ENCODE data around the gene HOXB2.

Gene HOXB2

DNA sequence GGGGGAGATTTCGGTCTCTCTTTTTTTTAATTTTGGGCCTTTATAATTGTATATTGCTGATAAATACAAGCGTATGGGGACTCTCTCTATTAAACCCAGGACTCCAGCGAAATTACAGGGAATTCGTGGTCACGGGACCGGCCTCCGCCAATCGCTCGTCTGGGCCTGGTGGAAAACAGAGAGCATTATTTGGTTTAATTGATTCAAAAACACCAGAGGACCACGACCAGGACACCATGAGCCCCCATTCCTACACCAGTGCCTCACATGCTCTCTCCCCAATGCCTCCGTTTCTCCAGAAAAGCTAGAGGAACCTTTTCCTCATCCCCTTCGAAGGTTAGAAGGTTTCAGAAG lies at the start of gene HOXB2:
Gene HOXB2, minus strand, starts transcription at position 88 of the 354 bp plus-strand sequence. CDS start 198 bp downstream, outside the sequence.
- in situ Hi-C loops (cut with MboI; ENCODE audit: low sequenced_read_pairs): no loop called here

DNA sequence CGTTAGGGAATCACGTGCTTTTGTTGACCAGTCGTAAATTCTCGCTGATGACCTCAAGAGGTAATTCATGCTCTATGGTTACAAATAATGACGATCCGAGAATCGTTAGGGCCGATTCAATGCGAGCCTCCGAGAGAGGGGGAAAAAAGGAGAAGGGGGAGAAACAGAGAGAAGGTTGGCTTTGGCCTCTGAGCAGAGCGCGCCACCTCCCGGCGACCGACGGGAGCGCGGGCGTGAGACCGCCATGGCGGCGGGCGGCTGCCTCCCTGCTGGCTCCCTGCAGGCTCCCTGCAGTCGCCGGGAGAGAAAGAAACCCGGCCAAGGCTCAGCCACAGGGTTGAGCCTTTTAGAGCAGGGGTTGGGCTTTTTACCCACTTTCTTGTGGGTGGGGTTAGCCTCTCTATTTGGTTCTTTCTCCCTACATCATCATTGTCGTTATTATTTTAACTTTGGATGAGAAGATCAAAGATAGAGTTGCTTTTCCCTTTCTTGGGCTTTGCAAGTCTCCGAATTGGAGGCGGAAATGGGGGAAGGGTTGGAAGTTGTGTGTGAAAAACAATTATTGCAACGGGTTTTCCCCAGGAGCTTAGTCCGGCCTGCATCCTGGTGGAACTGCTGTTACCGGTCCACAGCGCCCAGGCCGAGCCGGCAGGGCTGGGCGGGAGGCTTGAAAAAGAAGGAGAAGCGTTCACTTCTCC lies 49.1 kb upstream of the HOXB2 start:
- in situ Hi-C loops (cut with MboI; ENCODE audit: low sequenced_read_pairs): loop anchor here (10.0 kb wide), 1 partner anchor 259 kb away; no protein-coding TSS in a partner anchor

DNA sequence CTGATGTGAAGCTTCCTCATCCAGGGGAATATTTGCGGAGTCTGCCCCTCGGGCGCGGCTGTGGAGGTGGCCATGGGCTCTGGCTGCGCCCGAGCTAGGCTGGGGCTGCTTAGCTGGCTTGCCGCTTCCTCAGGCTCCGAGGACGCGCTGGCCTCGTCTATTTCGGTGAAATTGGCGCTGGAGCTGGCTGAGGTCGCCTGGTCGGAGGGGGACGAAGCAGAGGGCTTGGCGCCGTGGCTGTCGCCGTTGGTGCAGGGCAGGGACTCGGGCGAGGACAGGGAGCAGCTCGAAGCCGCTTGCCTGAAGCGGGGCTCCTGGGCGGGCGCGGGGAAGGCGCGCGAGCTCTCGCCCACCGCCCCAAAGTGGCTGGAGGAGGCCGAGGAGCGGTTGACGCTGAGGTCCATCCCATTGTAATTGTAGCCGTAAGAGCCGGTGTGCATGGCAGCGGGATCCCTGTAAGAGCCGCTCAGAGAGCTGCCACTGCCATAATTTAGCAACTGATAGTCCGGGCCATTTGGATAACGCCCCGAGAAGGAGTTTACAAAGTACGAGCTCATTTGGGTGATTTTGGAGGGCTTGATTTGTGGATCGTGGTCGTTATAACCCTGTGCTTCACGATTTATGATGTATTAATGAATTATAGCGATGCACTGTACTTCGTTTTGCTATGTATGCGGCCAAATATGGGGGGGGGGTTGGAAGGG lies 48.4 kb upstream of the HOXB2 start, which contains the start of gene HOXB5:
Gene HOXB5, minus strand, starts transcription at position 654 of the 704 bp plus-strand sequence. Its CDS starts 97 bp downstream, at position 557.
- in situ Hi-C loops (cut with MboI; ENCODE audit: low sequenced_read_pairs): loop anchor here (10.0 kb wide), 1 partner anchor 258 kb away; no protein-coding TSS in a partner anchor

DNA sequence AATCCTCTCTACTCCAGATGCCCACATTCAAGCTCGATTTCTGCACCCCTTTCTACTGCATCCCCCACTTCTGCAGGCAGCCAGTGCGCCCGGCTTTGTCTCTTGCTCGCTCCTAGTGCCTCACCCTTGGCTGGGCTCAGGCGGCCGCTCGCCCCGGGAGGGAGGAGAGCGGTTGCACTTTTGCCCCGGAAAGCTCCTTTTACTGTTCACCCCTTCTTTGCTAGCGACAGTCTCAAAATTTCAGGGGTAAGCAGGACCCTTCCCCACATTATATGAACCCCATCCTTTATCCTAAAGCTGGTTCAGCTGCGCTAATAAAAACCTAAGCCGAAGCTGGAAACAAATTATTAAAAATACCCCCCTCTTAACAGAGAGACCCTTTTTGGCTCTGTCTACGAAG lies 47.7 kb upstream of the HOXB2 start:
- in situ Hi-C loops (cut with MboI; ENCODE audit: low sequenced_read_pairs): loop anchor here (10.0 kb wide), 1 partner anchor 258 kb away; no protein-coding TSS in a partner anchor

DNA sequence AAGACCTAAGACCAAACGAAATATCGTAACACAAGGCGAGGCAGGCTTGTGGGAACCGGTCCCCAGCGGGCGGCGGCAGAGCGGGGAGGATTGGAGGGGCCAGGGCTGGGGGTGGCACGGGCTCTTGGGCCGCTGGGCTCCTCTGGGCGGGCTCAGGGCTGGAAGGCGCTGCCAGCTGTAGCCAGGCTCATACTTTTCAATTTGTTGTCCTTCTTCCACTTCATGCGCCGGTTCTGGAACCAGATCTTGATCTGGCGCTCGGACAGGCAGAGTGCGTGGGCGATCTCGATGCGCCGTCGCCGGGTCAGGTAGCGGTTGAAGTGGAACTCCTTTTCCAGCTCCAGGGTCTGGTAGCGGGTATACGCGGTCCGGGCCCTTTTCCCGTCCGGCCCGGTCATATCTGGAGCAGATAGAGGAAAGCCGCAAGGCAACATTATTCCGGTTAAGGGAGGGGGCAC lies 47.2 kb upstream of the HOXB2 start:
- in situ Hi-C loops (cut with MboI; ENCODE audit: low sequenced_read_pairs): loop anchor here (10.0 kb wide), 1 partner anchor 257 kb away; no protein-coding TSS in a partner anchor

DNA sequence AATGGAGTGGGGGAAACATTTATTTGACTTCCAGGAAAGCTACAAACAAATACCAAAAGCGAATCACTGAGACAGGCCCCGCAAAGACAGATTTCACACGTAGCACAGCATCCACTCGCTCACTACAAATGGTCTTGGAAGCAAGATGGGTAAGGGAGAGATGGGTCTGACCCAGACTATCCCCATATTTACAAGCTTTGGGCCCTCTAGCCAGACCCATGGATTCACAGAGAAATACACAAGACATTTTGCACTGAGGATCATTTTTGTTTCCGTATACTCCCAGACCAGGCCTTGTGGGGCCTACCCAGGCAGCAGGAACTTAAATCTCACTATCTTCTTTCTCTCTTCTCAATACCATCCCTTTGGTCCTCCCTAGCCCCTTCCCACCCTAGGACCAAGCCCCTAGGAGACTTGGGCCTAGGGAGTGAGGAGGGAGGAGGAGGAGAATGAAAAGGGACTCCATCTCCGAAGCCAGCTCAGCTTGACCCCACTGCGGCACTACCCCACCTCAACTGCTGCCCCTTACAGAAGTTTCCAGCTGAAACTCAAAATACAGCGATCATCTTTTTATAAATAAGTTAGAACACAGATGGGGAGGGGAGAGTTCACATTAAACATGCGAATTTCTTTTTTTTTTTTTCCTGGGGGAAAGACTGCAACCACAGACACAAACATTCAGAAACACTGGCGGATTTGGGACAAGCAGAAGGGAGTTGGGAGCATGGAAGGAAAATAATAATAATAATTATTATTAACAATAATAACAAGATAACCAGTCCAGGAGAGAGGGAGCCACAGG lies 46.5 kb upstream of the HOXB2 start:
- in situ Hi-C loops (cut with MboI; ENCODE audit: low sequenced_read_pairs): loop anchor here (10.0 kb wide), 1 partner anchor 257 kb away; no protein-coding TSS in a partner anchor

DNA sequence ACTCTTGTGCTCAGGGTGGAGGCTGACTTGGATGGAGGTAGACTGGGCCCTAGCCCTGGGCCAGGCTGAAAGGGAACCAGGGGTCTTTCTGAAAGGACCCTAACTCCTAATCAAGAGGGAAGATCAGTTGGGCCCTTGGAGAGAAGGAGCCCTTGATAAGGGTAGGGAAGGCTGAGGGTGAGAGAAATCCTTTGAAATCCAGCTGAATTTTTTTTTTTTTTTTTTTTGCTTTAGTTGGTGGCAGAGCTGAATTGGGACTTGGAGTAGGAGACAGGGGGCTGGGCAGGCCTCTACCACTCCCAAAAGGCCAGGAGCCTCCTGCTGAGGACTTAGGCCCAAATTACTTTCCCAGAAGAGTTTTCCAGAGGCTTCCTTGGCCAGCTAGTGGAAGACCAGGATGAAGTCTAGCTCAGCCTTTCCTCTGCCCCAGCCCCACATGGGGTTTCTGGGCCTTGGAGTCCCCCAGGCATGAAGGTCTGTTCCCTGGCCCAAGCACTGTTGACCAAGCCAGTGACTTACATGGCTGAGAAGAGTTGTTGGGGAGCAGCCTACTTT lies 45.8 kb upstream of the HOXB2 start:
- in situ Hi-C loops (cut with MboI; ENCODE audit: low sequenced_read_pairs): loop anchor here (10.0 kb wide), 1 partner anchor 256 kb away; no protein-coding TSS in a partner anchor

DNA sequence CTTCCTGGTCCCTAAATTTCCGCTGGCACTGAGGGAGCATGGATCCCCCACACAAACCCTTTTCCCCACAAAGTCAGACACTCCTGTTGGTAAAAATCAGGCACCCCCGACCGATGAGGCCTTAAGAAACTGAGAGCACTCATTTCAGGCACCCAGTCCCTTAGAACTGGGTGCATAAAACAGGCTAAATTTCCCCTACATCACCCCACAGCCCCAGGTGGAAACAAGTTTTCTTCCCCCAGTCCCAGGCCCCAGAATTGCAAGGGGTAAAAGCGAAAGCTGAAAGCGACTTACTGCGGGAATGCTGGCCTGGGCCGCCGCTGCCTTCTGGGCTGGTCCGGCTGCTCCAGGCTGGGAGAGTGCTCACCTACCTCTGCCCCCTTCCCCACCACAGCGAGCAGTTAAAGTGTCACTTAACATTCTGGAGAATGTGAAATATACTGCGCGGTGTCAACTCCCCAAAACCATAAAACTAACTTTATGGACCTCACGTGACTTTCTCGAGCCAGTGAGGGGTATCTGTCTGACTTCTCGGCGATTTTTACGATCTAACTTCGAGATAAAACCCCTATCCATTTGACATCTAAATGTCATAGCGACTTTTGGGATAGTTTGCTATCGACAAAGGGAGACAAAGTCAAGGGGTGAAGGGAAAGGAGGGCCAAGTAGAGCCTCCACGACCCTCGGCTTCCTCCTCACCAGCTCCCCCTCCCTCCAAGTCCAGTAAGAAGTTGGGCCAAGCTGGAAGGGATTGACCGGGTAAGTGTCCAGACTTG lies 45.1 kb upstream of the HOXB2 start, which contains the start of gene HOXB3:
Gene HOXB3, minus strand, starts transcription at position 411 of the 776 bp plus-strand sequence. CDS start 37,767 bp downstream, outside the sequence.
- in situ Hi-C loops (cut with MboI; ENCODE audit: low sequenced_read_pairs): loop anchor here (10.0 kb wide), 1 partner anchor 255 kb away; no protein-coding TSS in a partner anchor

DNA sequence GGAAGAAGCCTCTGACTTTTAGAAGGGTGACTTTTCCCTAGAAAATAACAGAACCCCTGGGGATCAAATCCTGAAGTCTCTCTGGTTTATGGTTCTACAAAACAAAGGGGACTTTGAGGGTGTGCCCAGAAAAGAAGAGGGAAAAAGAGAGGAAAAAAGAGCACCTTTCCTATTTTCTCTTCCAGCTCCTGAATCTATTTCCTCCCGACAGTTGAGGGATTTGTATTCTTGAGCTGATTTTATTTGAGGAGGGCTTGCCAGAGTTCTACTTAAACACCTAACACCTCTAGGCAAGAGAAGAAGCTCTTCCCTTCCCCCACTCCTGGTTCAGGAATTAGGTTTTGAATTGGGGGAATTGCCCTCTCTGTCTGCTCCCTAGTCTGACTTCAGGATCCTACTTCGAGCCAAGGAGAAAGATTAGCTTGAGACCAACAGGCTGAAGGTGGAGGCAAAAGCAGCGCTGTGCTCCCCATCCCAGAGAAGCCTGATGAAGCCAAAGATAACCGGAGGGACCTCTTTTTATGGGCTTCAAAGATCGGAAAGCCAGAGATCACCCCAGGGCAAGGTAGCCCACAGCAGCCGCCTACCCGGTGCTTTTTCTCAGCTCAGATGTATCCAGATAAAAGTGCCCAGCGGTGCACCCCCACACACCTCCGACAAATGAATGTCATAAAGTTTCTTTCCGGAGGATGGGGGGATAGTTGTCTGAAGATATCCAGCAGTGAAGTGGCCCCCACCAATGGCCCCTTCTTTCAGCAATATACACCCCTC lies 44.3 kb upstream of the HOXB2 start:
- in situ Hi-C loops (cut with MboI; ENCODE audit: low sequenced_read_pairs): no loop called here

DNA sequence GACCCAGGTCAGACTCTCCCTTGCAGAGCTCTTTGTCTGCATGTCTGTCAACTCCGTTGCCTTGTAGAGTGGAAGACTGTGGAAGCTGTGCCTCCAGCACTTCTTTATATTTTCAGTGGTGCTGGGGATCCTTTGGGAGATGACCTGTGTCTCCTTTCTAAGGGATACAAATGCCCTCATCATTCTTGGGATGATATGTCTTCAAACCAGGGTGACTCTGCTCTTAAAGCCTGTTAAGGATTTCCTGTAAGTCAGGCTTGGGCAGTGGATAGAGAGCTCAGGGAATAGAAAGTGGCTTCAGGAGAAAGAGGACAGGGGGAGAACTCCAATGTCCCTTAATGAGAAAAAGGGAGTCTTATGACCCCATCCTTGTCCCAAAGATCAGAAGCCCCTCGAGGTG lies 43.6 kb upstream of the HOXB2 start:
- in situ Hi-C loops (cut with MboI; ENCODE audit: low sequenced_read_pairs): no loop called here

DNA sequence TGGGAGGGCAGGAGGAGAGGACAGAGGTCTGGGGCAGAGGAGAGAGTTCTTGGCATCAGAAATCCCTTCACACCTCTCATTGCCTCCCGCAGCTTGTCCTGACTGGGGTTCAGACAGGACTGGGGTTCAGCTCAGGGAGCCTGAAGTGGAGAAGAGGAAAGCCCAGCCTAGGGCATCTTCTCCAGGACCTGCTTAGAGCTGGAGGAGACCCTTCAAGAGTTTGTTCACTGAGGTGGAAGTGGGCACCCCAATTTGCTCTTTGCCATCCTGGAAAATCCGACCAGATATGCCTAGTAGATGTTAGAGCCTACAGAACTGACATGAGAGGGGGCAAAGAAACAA lies 43.1 kb upstream of the HOXB2 start:
- in situ Hi-C loops (cut with MboI; ENCODE audit: low sequenced_read_pairs): no loop called here

DNA sequence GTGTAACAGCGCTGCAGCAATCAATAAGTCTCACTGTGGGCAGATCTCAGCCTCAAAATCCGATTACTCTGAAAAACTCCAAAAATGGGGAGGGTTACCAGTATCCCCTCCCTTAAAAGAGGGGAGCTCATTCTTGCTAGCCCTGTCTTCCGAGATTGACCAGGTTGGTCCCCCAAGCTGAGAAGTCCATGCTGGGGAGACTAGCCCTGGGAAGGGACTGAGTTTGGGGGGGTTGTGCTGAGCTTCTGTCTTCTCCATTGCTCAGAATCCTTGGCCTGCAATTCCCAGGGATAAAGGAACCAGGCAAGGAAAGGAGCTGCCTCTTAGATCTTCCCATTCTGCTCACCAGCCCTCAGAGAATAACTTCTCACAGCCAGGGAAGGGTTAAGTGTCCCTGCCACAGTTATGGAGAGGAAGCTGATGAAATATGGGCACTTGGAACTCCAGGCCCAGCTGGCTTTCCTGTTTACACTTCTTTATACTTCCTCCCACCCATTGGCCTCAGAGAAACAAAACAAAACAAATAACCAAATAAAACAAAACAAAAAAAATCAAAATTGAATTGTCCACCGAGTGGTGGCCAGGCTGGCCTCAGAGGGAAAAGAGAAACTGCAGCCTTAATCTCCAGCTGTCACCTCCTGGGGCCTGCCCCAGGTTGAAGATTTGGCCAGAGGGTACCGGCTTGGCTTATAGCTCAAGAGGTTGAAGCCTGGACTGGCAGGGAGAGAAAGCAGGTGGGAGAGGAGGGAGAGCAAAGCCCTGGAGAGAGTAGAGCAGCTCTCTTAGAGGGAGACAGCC lies 42.6 kb upstream of the HOXB2 start:
- in situ Hi-C loops (cut with MboI; ENCODE audit: low sequenced_read_pairs): no loop called here

DNA sequence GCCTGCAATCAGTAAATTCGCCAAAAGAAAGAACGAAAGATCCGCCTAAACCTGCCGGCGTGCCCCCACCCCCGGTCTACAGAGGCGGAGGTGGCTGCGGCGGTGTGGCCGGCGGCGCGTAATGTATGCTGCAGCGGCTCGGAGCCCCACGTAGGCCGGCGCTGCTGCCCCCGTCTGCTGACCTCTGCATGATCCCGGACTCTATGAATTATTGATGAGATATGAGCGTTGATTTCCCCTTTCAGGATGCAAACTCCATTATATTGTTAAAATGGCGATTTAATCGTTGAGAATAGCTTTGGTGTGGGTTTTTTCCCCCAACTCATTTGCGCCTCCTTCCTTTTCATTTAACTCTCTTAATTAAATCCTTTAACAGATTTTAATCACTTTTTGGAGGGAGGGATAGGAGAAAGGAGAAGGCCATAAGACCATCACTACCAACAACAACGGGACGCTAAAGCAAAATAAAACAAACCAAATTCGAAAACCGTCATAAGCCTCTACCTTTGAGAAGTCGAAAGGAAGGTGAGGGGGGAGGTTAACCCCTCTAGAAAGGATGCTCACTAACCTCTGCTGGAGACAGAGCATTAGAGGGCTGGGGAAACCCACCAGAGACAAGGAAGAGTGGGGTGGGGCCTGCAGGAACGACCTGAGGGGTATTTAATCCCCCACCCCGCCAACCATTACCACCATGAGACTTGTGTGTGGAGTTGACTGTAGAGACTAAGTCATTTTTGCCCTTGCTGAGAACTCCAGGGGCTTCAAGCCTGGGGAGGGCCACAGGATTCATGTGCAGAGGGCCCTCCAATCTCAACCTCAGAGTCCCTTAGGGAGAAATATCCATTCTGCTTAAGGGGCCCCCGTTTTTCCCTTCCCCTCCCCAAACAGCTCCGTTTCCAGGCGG lies 41.7 kb upstream of the HOXB2 start:
- in situ Hi-C loops (cut with MboI; ENCODE audit: low sequenced_read_pairs): no loop called here

DNA sequence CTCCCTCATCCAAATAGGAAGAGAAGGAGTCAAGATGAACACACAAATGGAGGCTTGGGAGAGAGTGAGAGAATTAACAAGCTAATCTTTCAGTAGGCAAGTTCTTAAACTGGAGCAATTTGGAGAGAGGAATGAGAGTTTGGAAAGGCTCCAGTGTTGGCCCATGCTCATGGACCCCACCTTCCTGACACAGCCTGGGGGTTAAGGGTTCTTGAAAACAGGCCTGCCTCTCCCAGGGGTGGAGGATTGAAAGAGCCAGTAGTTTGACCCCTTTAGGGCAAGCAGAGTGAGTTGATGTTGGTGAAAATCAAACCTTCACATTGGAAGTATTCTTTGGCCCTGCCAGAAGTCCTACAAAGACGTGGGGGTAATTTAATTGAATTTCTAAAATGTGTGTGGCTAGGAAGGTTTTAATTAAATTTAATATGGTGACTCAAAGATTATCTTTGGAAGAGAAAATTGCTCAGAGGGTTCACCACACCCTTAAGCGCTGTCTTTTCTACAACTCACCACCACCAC lies 39.4 kb upstream of the HOXB2 start:
- in situ Hi-C loops (cut with MboI; ENCODE audit: low sequenced_read_pairs): no loop called here

DNA sequence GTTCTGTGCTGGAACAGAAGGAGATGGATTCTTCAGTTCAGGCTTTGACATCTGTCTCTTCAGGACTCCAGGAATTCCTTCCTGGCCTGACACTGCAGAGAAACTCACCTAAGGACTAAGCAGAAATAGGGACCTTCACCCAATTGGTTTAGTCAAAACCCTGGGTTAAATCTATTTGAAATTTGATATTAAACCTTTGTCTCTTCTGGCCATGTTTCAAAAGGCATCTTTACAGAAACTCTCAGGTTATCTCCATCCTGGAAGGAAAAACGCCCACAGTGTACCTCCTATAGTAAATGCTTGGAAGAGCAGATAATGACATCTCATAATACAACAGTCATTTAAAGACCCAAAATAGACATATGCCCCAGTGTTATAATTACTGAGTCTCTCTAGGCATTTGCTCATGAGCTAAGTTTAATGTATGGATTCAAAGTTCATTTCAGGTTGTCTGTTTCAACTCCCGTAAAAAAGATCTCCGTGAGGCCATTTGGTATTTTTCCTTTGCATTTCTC lies 38.9 kb upstream of the HOXB2 start:
- in situ Hi-C loops (cut with MboI; ENCODE audit: low sequenced_read_pairs): no loop called here

DNA sequence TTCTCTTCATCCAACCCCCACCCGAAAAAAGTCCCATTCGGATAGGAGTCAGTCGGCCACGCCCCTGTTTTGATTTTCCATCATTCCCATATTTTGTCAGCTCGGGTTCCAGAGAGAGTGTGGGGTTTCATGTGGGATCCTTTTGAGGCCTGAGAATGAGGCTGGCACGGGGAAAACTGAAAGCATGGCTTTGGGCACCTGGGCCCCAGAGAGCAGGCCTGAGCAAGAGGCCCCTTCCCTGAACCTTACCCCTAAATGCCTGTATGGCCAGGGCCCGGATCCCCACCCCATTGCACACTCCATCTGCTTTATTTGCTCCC lies 37.8 kb upstream of the HOXB2 start:
- in situ Hi-C loops (cut with MboI; ENCODE audit: low sequenced_read_pairs): no loop called here

All from HL-60/S4 treated with phorbol 12-myristate 13-acetate at 8.2 ng/mL for 4 days and 3 days (cell line).